IPS DF 6.9 (cell line): ENCODE data around the gene POLA2.

ENCODE experiments used
- DNase-seq: peaks from one replicate; pipeline ENCODE4 v3.0.0-alpha.2; 2013; ENCODE audit warnings: low read depth, low spot score
- H3K27ac ChIP-seq: one replicate; pipeline ENCODE4 v1.5.1; 2013; ENCODE audit warnings: low read length, control low read depth
- H3K27me3 ChIP-seq: 2 replicates; pipeline ENCODE4 v1.6.1; 2013; ENCODE audit warnings: mild to moderate bottlenecking, low read length; ENCODE audit not compliant: control insufficient read depth, insufficient read depth
- H3K36me3 ChIP-seq: 2 replicates; pipeline ENCODE4 v1.6.1; 2013; ENCODE audit warnings: low read length; ENCODE audit not compliant: control insufficient read depth, insufficient read depth
- H3K4me1 ChIP-seq: 2 replicates; pipeline ENCODE4 v1.6.1; 2013; ENCODE audit warnings: low read length; ENCODE audit not compliant: control insufficient read depth, insufficient read depth
- H3K4me3 ChIP-seq: 2 replicates; pipeline ENCODE4 v1.5.1; 2013; ENCODE audit warnings: mild to moderate bottlenecking, low read length
- H3K9me3 ChIP-seq: 2 replicates; pipeline ENCODE4 v1.6.1; 2013; ENCODE audit warnings: low read length, inconsistent platforms; ENCODE audit not compliant: control insufficient read depth, insufficient read depth
- WGBS: extraction: QIAGEN DNeasy Blood & Tissue Kit; methylation state at CpG from one replicate; pipeline ENCODE4 v1.1.7; 2013; ENCODE audit warnings: mixed read lengths, missing lambda C conversion rate; ENCODE audit not compliant: insufficient read length, insufficient coverage; 5-methylcytosine and 5-hydroxymethylcytosine counted together

The POLA2 gene

GRCh38 chr11:65295571-65296341 is 34.0 kb downstream of the POLA2 start:
- no peaks in the 10 kb centered on the region for H3K9me3 ChIP-seq
- peaks cover 36% of the 10 kb centered on the region for H3K36me3 ChIP-seq
- no peaks in the 10 kb centered on the region for H3K4me1 ChIP-seq
- no peak overlapping the region for H3K27ac ChIP-seq
- no peak overlapping the region for H3K4me3 ChIP-seq
- no peaks in the 10 kb centered on the region for H3K27me3 ChIP-seq
- no peak for DNase-seq
- WGBS, result no CpG with 5 or more reads among the region's 11 CpGs

GRCh38 chr11:65297026-65297672 is 35.4 kb downstream of the POLA2 start:
- H3K27ac ChIP-seq, result no peak overlapping the region

GRCh38 chr11:65298131-65298535 is 36.4 kb downstream of the POLA2 start:
- Histone ChIP-seq H3K9me3 (no peaks in the 10 kb centered on the region), H3K36me3 (peaks cover 25% of the 10 kb centered on the region), H3K27ac (no peak overlapping the region), H3K27me3 (no peaks in the 10 kb centered on the region), H3K4me3 (no peak overlapping the region), H3K4me1 (peaks cover 4% of the 10 kb centered on the region; the same call in 1 of the 2 replicates)
- WGBS, result no CpG with 5 or more reads among the region's 8 CpGs
- DNase-seq, result no peak

More at GRCh38 chr11:65297026-65297672, 35.4 kb downstream of the POLA2 start:
- Histone ChIP-seq H3K27me3 (no peaks in the 10 kb centered on the region), H3K36me3 (peaks cover 30% of the 10 kb centered on the region), H3K9me3 (no peaks in the 10 kb centered on the region), H3K4me3 (no peak overlapping the region), H3K4me1 (peaks cover 4% of the 10 kb centered on the region; the same call in 1 of the 2 replicates)
- DNase-seq, result no peak
- WGBS, result no CpG with 5 or more reads among the region's 12 CpGs

- WGBS, result no CpG with 5 or more reads among the region's 12 CpGs
- Histone ChIP-seq H3K4me1 (peaks cover 4% of the 10 kb centered on the region; the same call in 1 of the 2 replicates), H3K27ac (no peak overlapping the region), H3K36me3 (peaks cover 25% of the 10 kb centered on the region), H3K27me3 (no peaks in the 10 kb centered on the region), H3K4me3 (no peak overlapping the region), H3K9me3 (no peaks in the 10 kb centered on the region)
- no peak for DNase-seq
Observed at GRCh38 chr11:65298655-65299179, 37.0 kb downstream of the POLA2 start.

- H3K9me3 ChIP-seq, result no peaks in the 10 kb centered on the region
- H3K27me3 ChIP-seq, result no peaks in the 10 kb centered on the region
- H3K27ac ChIP-seq, result no peak overlapping the region
- H3K4me3 ChIP-seq, result no peak overlapping the region
- H3K4me1 ChIP-seq, result peaks cover 4% of the 10 kb centered on the region; the same call in 1 of the 2 replicates
- DNase-seq, result no peak
- H3K36me3 ChIP-seq, result peaks cover 12% of the 10 kb centered on the region
- WGBS, result no CpG with 5 or more reads among the region's 17 CpGs
Observed at GRCh38 chr11:65300621-65301275, 39.0 kb downstream of the POLA2 start.

- Histone ChIP-seq H3K27me3 (no peaks in the 10 kb centered on the region), H3K4me3 (no peak overlapping the region), H3K27ac (no peak overlapping the region), H3K9me3 (no peaks in the 10 kb centered on the region), H3K4me1 (peaks cover 4% of the 10 kb centered on the region; the same call in 1 of the 2 replicates), H3K36me3 (peaks cover 6% of the 10 kb centered on the region; the same call in 1 of the 2 replicates)
- no peak for DNase-seq
- no CpG with 5 or more reads among the region's 12 CpGs for WGBS
Observed at GRCh38 chr11:65301491-65302329, 39.9 kb downstream of the POLA2 start.

GRCh38 chr11:65303555-65303954 is 41.8 kb downstream of the POLA2 start:
- Histone ChIP-seq H3K4me1 (peaks cover 4% of the 10 kb centered on the region; the same call in 1 of the 2 replicates), H3K9me3 (no peaks in the 10 kb centered on the region), H3K36me3 (no peaks in the 10 kb centered on the region), H3K27me3 (no peaks in the 10 kb centered on the region), H3K27ac (no peak overlapping the region), H3K4me3 (no peak overlapping the region)
- no CpG with 5 or more reads among the region's 3 CpGs for WGBS
- no peak for DNase-seq

- peaks cover 4% of the 10 kb centered on the region; the same call in 1 of the 2 replicates for H3K4me1 ChIP-seq
- no peak overlapping the region for H3K27ac ChIP-seq
- DNase-seq, result no peak
- no peak overlapping the region for H3K4me3 ChIP-seq
- no peaks in the 10 kb centered on the region for H3K36me3 ChIP-seq
- H3K9me3 ChIP-seq, result no peaks in the 10 kb centered on the region
- 98% methylated on average over 3 of the region's 4 CpGs for WGBS
- no peaks in the 10 kb centered on the region for H3K27me3 ChIP-seq
Observed at GRCh38 chr11:65304110-65304509, 42.3 kb downstream of the POLA2 start.

- peaks cover 4% of the 10 kb centered on the region; the same call in 1 of the 2 replicates for H3K4me1 ChIP-seq
- DNase-seq, result no peak
- no peaks in the 10 kb centered on the region for H3K36me3 ChIP-seq
- no peak overlapping the region for H3K27ac ChIP-seq
- no peaks in the 10 kb centered on the region for H3K27me3 ChIP-seq
- H3K9me3 ChIP-seq, result no peaks in the 10 kb centered on the region
- no peak overlapping the region for H3K4me3 ChIP-seq
- WGBS, result no CpG with 5 or more reads among the region's 7 CpGs
Observed at GRCh38 chr11:65304613-65305012, 42.9 kb downstream of the POLA2 start.
